H1 (cell line): ENCODE measurements around the gene LBHD1. TPM values are rescaled to one million over a fixed set of nuclear protein-coding genes. Genes with fewer than 3 reads are reported as not detected.

ENCODE experiments used
- CTCF ChIA-PET: fragments of 300-600 bp; sonication (Branson Sonifier 250); formaldehyde crosslinking; loops from one replicate; lab custom pipeline; 2021; ENCODE audit not compliant: partially characterized antibody; lab: Charles Lee
- POLR2A ChIA-PET: fragments of 300-600 bp; sonication (Branson Sonifier 250); formaldehyde crosslinking; loops from one replicate; lab custom pipeline; 2021; ENCODE audit warnings: inconsistent platforms; ENCODE audit not compliant: partially characterized antibody; lab: Charles Lee
- DNase-seq, 2 experiments: peaks; one replicate each; pipeline versions ENCODE4 v3.0.0 to v3.0.0-alpha.2; 2010 to 2022; ENCODE audit warnings: low spot score in 2 of 2, low read depth in 1 of 2, mixed read lengths in 1 of 2
- FAIRE-seq: peaks from 2 replicates; lab custom pipeline; 2011; peaks lifted over from hg19 to GRCh38; lab: Jason Lieb, UNC
- H2AFZ ChIP-seq: 2 replicates; pipeline ENCODE4 v1.8.1; 2012; ENCODE audit warnings: low read length, inconsistent platforms
- H2AK5ac ChIP-seq: 2 replicates; pipeline ENCODE4 v1.6.1; 2013; ENCODE audit warnings: low read depth, low read length
- H2BK120ac ChIP-seq: replicated peaks from 2 replicates; pipeline ENCODE3; 2013; ENCODE audit warnings: low read depth, low read length, inconsistent platforms
- H2BK12ac ChIP-seq: 2 replicates; pipeline ENCODE4 v1.6.1; 2013; ENCODE audit warnings: low read depth, low read length
- H2BK15ac ChIP-seq: 2 replicates; pipeline ENCODE4 v1.6.1; 2013; ENCODE audit warnings: low read length
- H2BK20ac ChIP-seq: 2 replicates; pipeline ENCODE4 v1.6.1; 2013; ENCODE audit warnings: low read length
- H2BK5ac ChIP-seq: 2 replicates; pipeline ENCODE4 v1.6.1; 2013; ENCODE audit warnings: low read depth, low read length
- H3K14ac ChIP-seq: 2 replicates; pipeline ENCODE4 v1.6.1; 2013; ENCODE audit warnings: inconsistent platforms; ENCODE audit not compliant: insufficient read length
- H3K18ac ChIP-seq: 2 replicates; pipeline ENCODE4 v1.6.1; 2013; ENCODE audit warnings: low read length; ENCODE audit errors: extremely low read depth
- H3K23ac ChIP-seq: 2 replicates; pipeline ENCODE4 v1.6.1; 2013; ENCODE audit warnings: inconsistent platforms; ENCODE audit not compliant: insufficient read length
- H3K23me2 ChIP-seq: 2 replicates; pipeline ENCODE4 v1.6.1; 2013; ENCODE audit warnings: low read depth, low read length
- H3K27ac ChIP-seq: 2 replicates; pipeline ENCODE4 v1.6.1; 2011; ENCODE audit warnings: low read depth, low read length, inconsistent platforms
- H3K27me3 ChIP-seq, 4 experiments: replicated peaks in 1 of 4; 1 replicate in 1 of 4; 2 replicates in 3 of 4; pipeline versions ENCODE4 v1.6.1 to v1.8.1; 2011 to 2013; ENCODE audit warnings: low read length in 3 of 4, mild to moderate bottlenecking in 3 of 4, inconsistent platforms in 2 of 4, mixed read lengths in 2 of 4, moderate library complexity in 1 of 4; ENCODE audit not compliant: control insufficient read depth in 3 of 4, insufficient read depth in 3 of 4; ENCODE audit errors: extremely low read depth in 1 of 4
- H3K36me3 ChIP-seq, 4 experiments: 2 replicates each; pipeline versions ENCODE4 v1.6.1 to v1.8.1; 2011 to 2013; ENCODE audit warnings: mild to moderate bottlenecking in 4 of 4, low read length in 3 of 4, moderate library complexity in 2 of 4, control low read depth in 1 of 4, inconsistent platforms in 1 of 4; ENCODE audit not compliant: insufficient read depth in 4 of 4, control insufficient read depth in 2 of 4
- H3K4ac ChIP-seq: replicated peaks from 2 replicates; pipeline ENCODE3; 2013; ENCODE audit warnings: low read length, low read depth, mixed read lengths, inconsistent platforms; ENCODE audit not compliant: insufficient read length
- H3K4me1 ChIP-seq, 4 experiments: replicated peaks in 1 of 4; 1 replicate in 1 of 4; 2 replicates in 3 of 4; pipeline versions ENCODE4 v1.6.1 to v1.8.1; 2011 to 2013; ENCODE audit warnings: low read length in 3 of 4, inconsistent platforms in 2 of 4, mixed read lengths in 1 of 4; ENCODE audit not compliant: insufficient read depth in 4 of 4, control insufficient read depth in 3 of 4
- H3K4me2 ChIP-seq, 2 experiments: 2 replicates each; pipeline versions ENCODE4 v1.6.1 to v1.8.1; 2011 to 2013; ENCODE audit warnings: low read depth in 2 of 2, low read length in 2 of 2, control low read depth in 1 of 2, inconsistent platforms in 1 of 2, mild to moderate bottlenecking in 1 of 2; ENCODE audit not compliant: insufficient read depth in 1 of 2
- H3K4me3 ChIP-seq, 4 experiments: fragments of 200-600, 300-600 bp in 1 of 4; sonication (generic), shearing (Covaris generic), sonication (Bioruptor Twin) in 1 of 4; 2 replicates each; pipeline versions ENCODE4 v1.5.1 to v1.8.1; 2011 to 2016; ENCODE audit warnings: low read length in 4 of 4, low read depth in 3 of 4, control low read depth in 2 of 4, inconsistent platforms in 2 of 4, mild to moderate bottlenecking in 2 of 4, mixed read lengths in 1 of 4, moderate library complexity in 1 of 4; ENCODE audit not compliant: insufficient read depth in 2 of 4; ENCODE audit errors: extremely low read depth in 1 of 4
- H3K56ac ChIP-seq: replicated peaks from 2 replicates; pipeline ENCODE3; 2013; ENCODE audit warnings: low read depth, mild to moderate bottlenecking, mixed read lengths, low read length, inconsistent platforms; ENCODE audit not compliant: insufficient read length
- H3K79me1 ChIP-seq: 2 replicates; pipeline ENCODE4 v1.6.1; 2013; ENCODE audit warnings: low read depth, low read length, control low read depth
- H3K79me2 ChIP-seq, 2 experiments: 2 replicates each; pipeline versions ENCODE4 v1.6.1 to v1.8.1; 2012 to 2013; ENCODE audit warnings: low read length in 2 of 2, mild to moderate bottlenecking in 2 of 2, inconsistent platforms in 1 of 2; ENCODE audit not compliant: insufficient read depth in 2 of 2, control insufficient read depth in 1 of 2
- H3K9ac ChIP-seq, 4 experiments: replicated peaks in 1 of 4; 1 replicate in 1 of 4; 2 replicates in 3 of 4; pipeline versions ENCODE4 v1.6.1 to v1.8.1; 2011 to 2013; ENCODE audit warnings: low read depth in 3 of 4, low read length in 3 of 4, control low read depth in 2 of 4, mild to moderate bottlenecking in 2 of 4, moderate library complexity in 2 of 4, inconsistent platforms in 1 of 4; ENCODE audit errors: extremely low read depth in 1 of 4
- H3K9me3 ChIP-seq, 2 experiments: 2 replicates each; pipeline versions ENCODE4 v1.6.1 to v1.8.1; 2012 to 2013; ENCODE audit warnings: mild to moderate bottlenecking in 2 of 2, moderate library complexity in 2 of 2, control low read depth in 1 of 2, inconsistent platforms in 1 of 2, low read depth in 1 of 2, low read length in 1 of 2, mixed read lengths in 1 of 2; ENCODE audit not compliant: insufficient read depth in 2 of 2
- H4K20me1 ChIP-seq, 2 experiments: replicated peaks in 1 of 2; 2 replicates each; pipeline versions ENCODE3 to v1.8.1; 2011 to 2013; ENCODE audit warnings: inconsistent platforms in 2 of 2, low read length in 2 of 2, mild to moderate bottlenecking in 1 of 2; ENCODE audit not compliant: insufficient read depth in 2 of 2, control insufficient read depth in 1 of 2
- H4K5ac ChIP-seq: 2 replicates; pipeline ENCODE4 v1.6.1; 2013; ENCODE audit warnings: low read length, low read depth, mixed read lengths, inconsistent platforms; ENCODE audit not compliant: insufficient read length
- H4K8ac ChIP-seq: 2 replicates; pipeline ENCODE4 v1.8.0; 2013; ENCODE audit warnings: mild to moderate bottlenecking, moderate library complexity, low read length, inconsistent platforms; ENCODE audit not compliant: insufficient read depth; ENCODE audit errors: extremely low read depth
- H4K91ac ChIP-seq: replicated peaks from 2 replicates; pipeline ENCODE3; 2013; ENCODE audit warnings: low read length, mixed read lengths, inconsistent platforms; ENCODE audit not compliant: insufficient read length
- BACH1 ChIP-seq: IDR thresholded peaks from 2 replicates; pipeline ENCODE4 v1.6.1; 2012; ENCODE audit warnings: low read length, improper control_type of control experiment
- CHD2 ChIP-seq: IDR thresholded peaks from 2 replicates; pipeline ENCODE4 v1.6.1; 2012; ENCODE audit warnings: low read length, improper control_type of control experiment
- HDAC6 ChIP-seq: IDR thresholded peaks from one replicate; pipeline ENCODE4 v1.7.1; 2012; ENCODE audit warnings: low read depth, mild to moderate bottlenecking, inconsistent platforms, low read length, moderate library complexity
- MAFK ChIP-seq: IDR thresholded peaks from 2 replicates; pipeline ENCODE4 v1.6.1; 2012; ENCODE audit warnings: low read depth, mild to moderate bottlenecking, improper control_type of control experiment, low read length
- RBBP5 ChIP-seq: IDR thresholded peaks from 2 replicates; pipeline ENCODE4 v1.7.1; 2012; ENCODE audit warnings: low read depth, mild to moderate bottlenecking, inconsistent platforms, low read length, moderate library complexity, borderline replicate concordance
- RXRA ChIP-seq: IDR thresholded peaks from 2 replicates; pipeline ENCODE4 v1.6.1; 2011; ENCODE audit warnings: low read depth, mild to moderate bottlenecking, low read length, moderate library complexity; ENCODE audit not compliant: insufficient read depth
- SIN3A ChIP-seq, 2 experiments: IDR thresholded peaks in 1 of 2; conservative IDR thresholded peaks in 1 of 2; 2 replicates each; pipeline ENCODE4 v1.6.1; 2011 to 2012; ENCODE audit warnings: low read length in 2 of 2, improper control_type of control experiment in 1 of 2, low read depth in 1 of 2, mild to moderate bottlenecking in 1 of 2
- SP4 ChIP-seq: IDR thresholded peaks from 2 replicates; pipeline ENCODE4 v1.6.1; 2012; ENCODE audit warnings: low read length, inconsistent platforms
- WGBS, 2 experiments: shearing (Covaris generic) in 1 of 2; methylation state at CpG; one replicate each; pipeline versions ENCODE4 v1.1.6 to v1.1.7; 2013 to 2015; ENCODE audit warnings: low lambda C conversion rate in 2 of 2, mixed read lengths in 2 of 2, inconsistent platforms in 1 of 2, low coverage in 1 of 2, missing lambda C conversion rate in 1 of 2; ENCODE audit not compliant: insufficient replicate concordance in 2 of 2, insufficient coverage in 1 of 2, insufficient read length in 1 of 2; ENCODE audit errors: extremely low coverage in 1 of 2, missing lambda C conversion rate in 1 of 2; 5-methylcytosine and 5-hydroxymethylcytosine counted together
- polyA plus RNA-seq, 7 experiments: library from polyadenylated mRNA; depleted of rRNA in 3 of 7; stranded (reverse) in 5 of 7; unstranded in 2 of 7; fragments of >200 nt in 5 of 7; fragments of 200-250 nt in 2 of 7; gene quantifications; 1 replicate in 5 of 7; 2 replicates in 1 of 7; 4 replicates in 1 of 7; pipeline versions ENCODE4 v1.2.1 to v1.2.3, GENCODE V29; 2011 to 2013; ENCODE audit warnings: missing spikeins in 2 of 7, mixed read lengths in 2 of 7
- total RNA-seq: library from RNA; stranded (reverse); fragmentation: NEBNext Ultra II Directional; extraction: Animal tissue kit (Norgen Biotek cat#: 25700); gene quantifications from 2 replicates; pipeline ENCODE4 v1.2.1, GENCODE V29; 2021
- TF ChIP-seq, protein P1 (sequence below), 3 experiments: IDR thresholded peaks; 1 replicate in 2 of 3; 2 replicates in 1 of 3; pipeline versions ENCODE4 v1.5.1 to v1.6.1; 2011; ENCODE audit warnings: low read length in 3 of 3, mild to moderate bottlenecking in 3 of 3, inconsistent platforms in 2 of 3, low read depth in 1 of 3, moderate library complexity in 1 of 3; ENCODE audit not compliant: insufficient read depth in 1 of 3; ENCODE audit errors: control extremely low read depth in 1 of 3
- TF ChIP-seq, protein P2 (sequence below): IDR thresholded peaks from 2 replicates; pipeline ENCODE4 v1.6.1; 2012; ENCODE audit warnings: inconsistent platforms

LBHD1 gene
- total and polyA plus RNA-seq, 2 of the 8 experiments (the other 6 are each of a cell fraction or from before 2014, with no cell fraction given): 2.3 to 5.2 TPM

DNA sequence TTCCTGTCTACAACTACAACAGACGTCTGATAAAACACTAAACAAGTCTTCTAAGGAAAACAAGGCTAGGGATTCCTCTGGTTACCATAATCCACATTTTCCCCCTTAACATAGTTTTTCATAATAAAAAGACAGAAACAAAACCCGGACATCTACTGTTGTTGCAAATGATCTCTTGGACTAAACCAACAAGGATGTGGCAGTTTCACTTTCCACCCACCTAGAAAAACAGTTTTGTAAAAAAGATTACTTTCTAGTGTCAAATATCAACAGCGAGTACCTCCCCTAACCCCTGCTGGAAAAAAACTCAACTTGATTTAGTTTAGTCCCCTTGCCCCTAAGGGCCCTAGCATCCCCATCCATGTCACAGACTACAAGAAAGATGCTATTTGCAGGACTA is 40.8 kb upstream of the LBHD1 start:
- Histone ChIP-seq H3K9me3 (no peaks in the 10 kb centered on the region), H4K91ac (no peak overlapping the region), H3K27ac (no peak overlapping the region), H3K4me3 (no peak overlapping the region), H3K4me2 (no peak overlapping the region), H3K18ac (no peak overlapping the region), H3K23ac (no peak overlapping the region), H3K14ac (no peak overlapping the region), H2BK15ac (no peak overlapping the region), H4K8ac (no peak overlapping the region), H3K9ac (no peak overlapping the region), H2BK20ac (no peak overlapping the region), H2BK12ac (no peak overlapping the region), H4K5ac (no peak overlapping the region), H3K56ac (no peak overlapping the region), H3K4ac (no peak overlapping the region), H2AK5ac (no peak overlapping the region), H4K20me1 (peaks cover 0 to 3% of the 10 kb centered on the region in 2 experiments), H3K79me2 (peaks cover 0 to 11% of the 10 kb centered on the region in 2 experiments; a peak in 2 of 4 replicates), H3K4me1 (peaks cover 3 to 32% (median 14%) of the 10 kb centered on the region in 4 experiments), H3K27me3 (no peaks in the 10 kb centered on the region; a peak in 1 of 7 replicates), H2AFZ (no peak overlapping the region), H3K79me1 (no peaks in the 10 kb centered on the region; the same call in 1 of the 2 replicates), H2BK120ac (no peak overlapping the region), H2BK5ac (no peak overlapping the region), H3K23me2 (peaks cover 8% of the 10 kb centered on the region), H3K36me3 (peaks cover 26 to 72% (median 50%) of the 10 kb centered on the region in 4 experiments)
- no peak for FAIRE-seq
- DNase-seq: no peak
- WGBS, 2 experiments: 89% methylated on average over 3 of the region's 3 CpGs; no CpG with 5 or more reads in 1 of the 2 experiments
- ChIA-PET CTCF (interaction anchor here (0.8 to 4.0 kb wide), 3 partner anchors 11 to 73 kb away, joined by 3 to 26 read pairs (median 3); partner anchors contain the start of gene TAF6L), POLR2A (interaction anchor here (0.9 to 61.4 kb wide), 6 partner anchors 10 to 177 kb away, joined by 3 to 2041 read pairs (median 4); partner anchors contain the start of genes C11orf98, CSKMT, GANAB and HNRNPUL2)
- TF ChIP-seq, protein P1, sequence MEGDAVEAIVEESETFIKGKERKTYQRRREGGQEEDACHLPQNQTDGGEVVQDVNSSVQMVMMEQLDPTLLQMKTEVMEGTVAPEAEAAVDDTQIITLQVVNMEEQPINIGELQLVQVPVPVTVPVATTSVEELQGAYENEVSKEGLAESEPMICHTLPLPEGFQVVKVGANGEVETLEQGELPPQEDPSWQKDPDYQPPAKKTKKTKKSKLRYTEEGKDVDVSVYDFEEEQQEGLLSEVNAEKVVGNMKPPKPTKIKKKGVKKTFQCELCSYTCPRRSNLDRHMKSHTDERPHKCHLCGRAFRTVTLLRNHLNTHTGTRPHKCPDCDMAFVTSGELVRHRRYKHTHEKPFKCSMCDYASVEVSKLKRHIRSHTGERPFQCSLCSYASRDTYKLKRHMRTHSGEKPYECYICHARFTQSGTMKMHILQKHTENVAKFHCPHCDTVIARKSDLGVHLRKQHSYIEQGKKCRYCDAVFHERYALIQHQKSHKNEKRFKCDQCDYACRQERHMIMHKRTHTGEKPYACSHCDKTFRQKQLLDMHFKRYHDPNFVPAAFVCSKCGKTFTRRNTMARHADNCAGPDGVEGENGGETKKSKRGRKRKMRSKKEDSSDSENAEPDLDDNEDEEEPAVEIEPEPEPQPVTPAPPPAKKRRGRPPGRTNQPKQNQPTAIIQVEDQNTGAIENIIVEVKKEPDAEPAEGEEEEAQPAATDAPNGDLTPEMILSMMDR (IDR thresholded peaks at IDR 0.05; ENCODE audit: control extremely low read depth in 1 of 3, insufficient read depth in 1 of 3, low read depth in 1 of 3, low read length in 3 of 3): no peak
- TF ChIP-seq HDAC6 (no peak), RBBP5 (no peak), SP4 (no peak), MAFK (no peak), BACH1 (no peak), SIN3A (conservative IDR thresholded peaks at IDR 0.05 in 1 of 2, IDR thresholded peaks at IDR 0.05 in 1 of 2; ENCODE audit: low read depth in 1 of 2, low read length in 2 of 2) (no peak), RXRA (no peak), CHD2 (no peak)
- TF ChIP-seq, protein P2, sequence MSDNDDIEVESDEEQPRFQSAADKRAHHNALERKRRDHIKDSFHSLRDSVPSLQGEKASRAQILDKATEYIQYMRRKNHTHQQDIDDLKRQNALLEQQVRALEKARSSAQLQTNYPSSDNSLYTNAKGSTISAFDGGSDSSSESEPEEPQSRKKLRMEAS: no peak
